ENCODE results near the gene DLGAP4. TPM values are rescaled to one million over a fixed set of nuclear protein-coding genes. Genes with fewer than 3 reads are reported as not detected.
"Not testable (repeated sequence)": the region's sequence is repeated elsewhere in the genome, so short reads cannot be mapped to it uniquely, and the experiment has no call there.

DLGAP4 gene
- total RNA-seq, 1 donor from 2014 or later = 31.5 TPM

GRCh38 chr20:36460648-36461599 is 154.8 kb downstream of the DLGAP4 start:
- ATAC-seq = peak; percentile 83

- peak; percentile 0 for ATAC-seq
Observed at GRCh38 chr20:36461600-36462439, 155.7 kb downstream of the DLGAP4 start.

DNA sequence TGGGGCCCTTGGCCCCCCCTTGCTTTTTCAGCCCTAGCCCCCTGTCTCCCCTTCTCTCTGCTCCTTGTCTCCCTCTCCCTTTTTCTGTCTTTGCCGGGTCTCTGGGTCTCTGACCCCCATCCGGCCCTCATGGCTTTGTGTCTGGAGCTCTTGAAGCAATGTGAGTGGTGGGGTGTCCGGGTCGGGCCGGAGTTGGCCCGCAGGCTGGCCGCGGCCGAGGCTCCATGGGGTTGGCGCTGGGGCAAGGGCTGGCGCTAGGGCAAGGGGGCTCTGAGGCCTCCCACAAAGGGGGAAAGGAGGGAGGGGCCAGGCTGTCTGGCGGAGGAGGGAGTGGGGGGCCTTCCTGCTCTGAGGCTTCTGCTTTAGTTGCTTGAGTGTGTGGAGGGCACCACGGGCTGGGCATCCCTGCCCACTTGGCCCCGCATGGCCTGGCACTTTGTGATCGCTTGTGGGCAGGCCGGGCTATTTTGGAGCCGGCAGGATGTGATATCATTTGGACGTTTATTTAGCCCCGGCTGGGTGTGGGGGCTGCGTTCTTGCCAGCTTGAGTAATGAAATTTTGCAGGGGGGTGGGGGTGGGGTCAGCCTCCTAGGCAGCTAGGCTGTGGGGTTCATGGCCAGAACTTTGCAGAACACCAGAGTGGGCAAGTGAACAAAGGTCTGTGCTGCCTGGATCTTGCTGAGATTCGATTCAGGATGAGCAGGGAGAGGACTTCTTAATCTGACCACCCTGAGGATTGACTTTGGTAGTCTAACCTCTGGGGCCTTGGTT is 156.5 kb downstream of the DLGAP4 start:
- ATAC-seq = no peak

GRCh38 chr20:36463212-36464061 is 157.3 kb downstream of the DLGAP4 start:
- no peak for ATAC-seq

- ATAC-seq = peak; percentile 38
Observed at GRCh38 chr20:36465109-36466080, 159.3 kb downstream of the DLGAP4 start.

- ATAC-seq = no peak
Observed at GRCh38 chr20:36466089-36466488, 159.9 kb downstream of the DLGAP4 start.

DNA sequence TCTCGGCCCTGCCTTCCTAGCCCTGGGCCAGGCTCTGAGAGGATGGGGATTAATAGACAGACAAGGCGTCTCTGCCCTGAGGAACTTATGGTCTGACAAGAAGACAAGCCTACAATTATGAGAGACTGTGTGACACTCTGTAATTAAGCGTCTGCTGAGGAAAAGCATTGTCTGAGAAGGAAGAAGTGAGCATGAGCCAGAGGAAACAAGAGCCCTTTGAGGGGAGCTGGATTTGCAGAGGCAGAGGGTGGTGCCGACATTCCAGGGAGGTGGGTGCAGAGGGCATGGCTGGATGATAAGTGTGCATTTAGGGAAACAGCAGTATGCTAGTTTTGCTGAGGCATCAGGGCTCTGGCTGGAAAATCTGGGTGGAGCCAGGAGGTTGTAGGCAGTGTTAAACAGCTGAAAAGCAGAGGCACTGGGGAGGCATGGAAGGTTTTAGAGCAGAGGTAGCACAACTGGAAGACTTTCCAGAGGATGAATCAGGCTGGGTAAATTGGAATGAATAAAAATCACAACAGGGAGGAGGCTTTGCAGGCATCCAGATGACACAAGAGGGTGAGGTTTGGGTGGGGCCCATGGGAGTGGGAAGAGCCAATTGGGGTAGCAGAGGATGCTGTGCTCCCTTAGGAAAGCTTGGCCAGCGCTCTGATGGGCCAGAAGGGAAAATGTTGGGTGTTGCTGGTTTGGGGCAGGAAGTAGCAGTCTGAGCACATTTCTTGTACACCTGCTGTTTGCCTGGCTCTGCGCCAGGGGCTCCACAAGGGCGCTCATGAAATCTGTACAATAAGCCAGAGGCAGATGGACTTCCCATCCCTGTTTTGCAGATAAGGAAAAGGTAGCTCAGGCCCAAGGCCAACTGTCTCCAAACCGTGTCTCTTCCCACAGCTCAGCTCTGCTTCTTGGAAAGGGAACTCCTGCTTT is 161.2 kb downstream of the DLGAP4 start:
- ATAC-seq = peak; percentile 69

GRCh38 chr20:36468149-36469000 is 162.2 kb downstream of the DLGAP4 start:
- ATAC-seq = no peak

DNA sequence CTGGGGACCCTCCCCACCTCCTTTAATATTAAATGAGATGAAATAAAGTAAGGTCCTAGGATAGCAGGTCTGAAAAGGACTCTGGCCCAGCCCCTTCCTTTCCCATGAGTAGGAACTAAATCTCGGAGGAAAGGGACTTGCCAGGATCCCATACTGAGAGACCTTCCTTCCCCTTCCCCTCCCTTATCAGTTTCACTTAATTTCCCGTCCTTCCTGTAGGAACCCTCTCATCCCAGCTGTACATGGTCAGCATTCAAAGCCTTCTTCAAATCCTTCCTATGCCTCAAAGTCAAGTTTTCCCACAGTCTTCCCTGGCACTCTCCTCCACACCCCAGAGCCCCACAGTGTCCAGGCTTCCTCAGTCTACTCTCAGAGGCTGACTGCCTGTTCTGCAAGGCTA is 163.8 kb downstream of the DLGAP4 start:
- no peak for ATAC-seq

GRCh38 chr20:36471885-36472636 is 165.9 kb downstream of the DLGAP4 start:
- ATAC-seq = no peak

GRCh38 chr20:36472637-36473090 is 166.5 kb downstream of the DLGAP4 start:
- peak; percentile 88 for ATAC-seq

DNA sequence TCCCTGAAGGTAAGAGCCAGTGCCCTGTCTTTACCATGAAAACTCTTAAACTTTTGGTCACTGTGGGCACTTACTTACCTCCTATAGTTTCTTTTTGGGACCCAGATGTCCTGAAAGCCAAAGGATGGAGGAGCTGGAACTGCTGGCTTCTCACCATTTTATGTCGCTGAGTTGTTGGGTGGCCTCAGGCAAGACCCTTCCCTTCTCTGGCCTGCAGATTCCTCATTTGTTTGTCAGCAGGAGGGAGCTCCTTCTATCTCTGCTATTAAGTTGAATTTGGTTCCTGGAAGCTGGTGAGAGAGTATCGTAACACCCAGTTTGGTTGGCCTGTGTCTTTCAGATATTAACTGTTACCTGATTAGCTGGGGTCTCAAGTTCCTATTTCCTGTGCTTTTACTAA is 167.0 kb downstream of the DLGAP4 start:
- ATAC-seq = no peak

DNA sequence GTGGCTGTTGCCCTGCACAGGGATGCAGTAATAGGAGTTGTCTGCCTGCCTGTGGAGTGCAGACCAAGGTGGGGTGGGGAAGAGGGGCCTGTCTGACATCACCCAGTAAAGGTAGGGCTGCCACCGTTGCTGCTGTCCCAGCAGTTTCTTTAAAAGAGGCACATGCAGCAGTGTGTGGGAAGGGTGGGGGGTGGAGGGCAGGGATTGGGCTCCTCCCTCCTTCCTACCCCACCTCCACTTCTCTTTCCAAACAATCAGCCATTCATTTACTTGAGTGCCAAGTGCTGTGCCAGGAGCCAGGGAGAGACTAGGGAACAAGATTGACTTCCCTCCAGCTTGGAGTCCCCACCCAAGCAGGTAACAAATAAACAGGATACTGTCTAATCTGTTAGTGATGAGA is 168.4 kb downstream of the DLGAP4 start:
- no peak for ATAC-seq

- not testable (repeated sequence) for ATAC-seq
Observed at GRCh38 chr20:36475054-36475453, 168.9 kb downstream of the DLGAP4 start.

- no peak for ATAC-seq
Observed at GRCh38 chr20:36477475-36477874, 171.3 kb downstream of the DLGAP4 start.

- ATAC-seq = no peak
Observed at GRCh38 chr20:36478137-36478905, 172.2 kb downstream of the DLGAP4 start.

DNA sequence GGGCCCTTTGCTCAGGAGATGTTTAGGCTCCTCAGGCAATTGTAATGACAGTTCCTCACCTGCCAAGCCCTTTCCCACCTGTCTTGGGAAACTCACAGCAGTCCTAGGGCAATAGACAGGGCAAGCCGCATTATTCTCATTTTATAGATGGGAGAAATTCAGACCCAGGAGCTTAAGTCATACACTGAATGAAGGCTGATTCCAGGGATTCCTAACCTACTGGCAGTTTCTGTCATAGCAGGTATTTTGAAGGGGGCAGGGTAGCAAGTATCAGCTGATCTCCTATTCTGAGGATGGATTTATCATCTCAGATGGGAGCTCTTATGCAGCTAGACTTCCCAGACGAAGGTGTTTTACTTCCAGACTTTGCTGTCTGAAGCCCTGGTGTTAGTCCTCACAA is 173.8 kb downstream of the DLGAP4 start:
- ATAC-seq = no peak

All from esophagus mucosa (tissue), 1 donor.